ENCODE results near the gene DNASE2B. TPM values are rescaled to one million over a fixed set of nuclear protein-coding genes. Genes with fewer than 3 reads are reported as not detected.

DNASE2B gene
- polyA plus RNA-seq, 1 donor (not counting 4 experiments of a cell fraction or from before 2014, with no cell fraction given) = not detected

- no peak overlapping the region for H3K9ac ChIP-seq (ENCODE audit: control insufficient read depth, extremely low read depth, insufficient read depth, low read length)
- no peak overlapping the region for H2AFZ ChIP-seq (ENCODE audit: control insufficient read depth, low read length)
- no peaks in the 10 kb centered on the region for H3K79me2 ChIP-seq (ENCODE audit: control insufficient read depth, insufficient read depth, low read length)
- H3K36me3 ChIP-seq (ENCODE audit: control insufficient read depth in 2 of 2, extremely low read depth in 1 of 2, insufficient read depth in 2 of 2, low read length in 2 of 2) = no peaks in the 10 kb centered on the region
- dilution Hi-C loops (cut with MboI; ENCODE audit: extremely low pct_ligation_motif_present, low sequenced_read_pairs) = no loop called here
- no peaks in the 10 kb centered on the region for H3K27me3 ChIP-seq (ENCODE audit: control insufficient read depth, extremely low read depth, insufficient read depth, low read length)
- H3K27ac ChIP-seq (ENCODE audit: control insufficient read depth, insufficient read depth, low read length) = no peak overlapping the region
- no peaks in the 10 kb centered on the region for H3K9me1 ChIP-seq (ENCODE audit: control insufficient read depth, extremely low read depth, insufficient read depth, low read length)
- H4K20me1 ChIP-seq (ENCODE audit: control insufficient read depth, extremely low read depth, insufficient read depth, low read length) = no peaks in the 10 kb centered on the region
- DNase-seq (ENCODE audit: low read depth, low spot score) (no peak), FAIRE-seq (no peak)
- H3K4me3 ChIP-seq (ENCODE audit: control insufficient read depth in 2 of 3, extremely low read depth in 1 of 3, insufficient read depth in 2 of 3, low read depth in 1 of 3, low read length in 3 of 3) = no peak overlapping the region
- no peaks in the 10 kb centered on the region for H3K9me3 ChIP-seq (ENCODE audit: control insufficient read depth, low read depth, low read length)
- H3K4me2 ChIP-seq (ENCODE audit: control insufficient read depth, extremely low read depth, insufficient read depth, low read depth, low read length) = no peak overlapping the region
- TF ChIP-seq EZH2 (IDR thresholded peaks at IDR 0.05; ENCODE audit: low read length) (no peak), CTCF (optimal IDR thresholded peaks at IDR 0.05 in 1 of 3, IDR thresholded peaks at IDR 0.05 in 1 of 3, conservative IDR thresholded peaks at IDR 0.05 in 1 of 3; ENCODE audit: extremely low read depth in 1 of 3, insufficient read depth in 2 of 3, low read length in 3 of 3) (no peak)
- H3K4me1 ChIP-seq (ENCODE audit: control insufficient read depth, extremely low read depth, insufficient read depth, low read length) = peaks cover under 1% of the 10 kb centered on the region
Measured at GRCh38 chr1:84370831-84371394, 27.4 kb upstream of the DNASE2B start.

GRCh38 chr1:84373436-84374141 lies 24.7 kb upstream of the DNASE2B start:
- dilution Hi-C loops (cut with MboI; ENCODE audit: extremely low pct_ligation_motif_present, low sequenced_read_pairs) = no loop called here
- Histone ChIP-seq H3K4me3 (ENCODE audit: control insufficient read depth in 2 of 3, extremely low read depth in 1 of 3, insufficient read depth in 2 of 3, low read depth in 1 of 3, low read length in 3 of 3) (no peak overlapping the region), H3K27ac (ENCODE audit: control insufficient read depth, insufficient read depth, low read length) (no peak overlapping the region), H3K9me1 (ENCODE audit: control insufficient read depth, extremely low read depth, insufficient read depth, low read length) (no peaks in the 10 kb centered on the region), H3K4me1 (ENCODE audit: control insufficient read depth, extremely low read depth, insufficient read depth, low read length) (peaks cover 8% of the 10 kb centered on the region), H4K20me1 (ENCODE audit: control insufficient read depth, extremely low read depth, insufficient read depth, low read length) (no peaks in the 10 kb centered on the region), H3K9me3 (ENCODE audit: control insufficient read depth, low read depth, low read length) (no peaks in the 10 kb centered on the region), H3K27me3 (ENCODE audit: control insufficient read depth, extremely low read depth, insufficient read depth, low read length) (no peaks in the 10 kb centered on the region), H3K36me3 (ENCODE audit: control insufficient read depth in 2 of 2, extremely low read depth in 1 of 2, insufficient read depth in 2 of 2, low read length in 2 of 2) (no peaks in the 10 kb centered on the region), H3K79me2 (ENCODE audit: control insufficient read depth, insufficient read depth, low read length) (no peaks in the 10 kb centered on the region), H3K4me2 (ENCODE audit: control insufficient read depth, extremely low read depth, insufficient read depth, low read depth, low read length) (no peak overlapping the region), H2AFZ (ENCODE audit: control insufficient read depth, low read length) (no peak overlapping the region), H3K9ac (ENCODE audit: control insufficient read depth, extremely low read depth, insufficient read depth, low read length) (no peak overlapping the region)
- TF ChIP-seq CTCF (optimal IDR thresholded peaks at IDR 0.05 in 1 of 3, IDR thresholded peaks at IDR 0.05 in 1 of 3, conservative IDR thresholded peaks at IDR 0.05 in 1 of 3; ENCODE audit: extremely low read depth in 1 of 3, insufficient read depth in 2 of 3, low read length in 3 of 3) (no peak), EZH2 (IDR thresholded peaks at IDR 0.05; ENCODE audit: low read length) (no peak)
- DNase-seq (ENCODE audit: low read depth, low spot score) (no peak), FAIRE-seq (no peak)
